Gastroesophageal sphincter (tissue), 3 donors: ENCODE data around the gene RGS16.

Experiments
- CTCF ChIP-seq, 4 experiments: fragments of 200-600 bp in 2 of 4; fragments of 450-650 bp in 2 of 4; sonication (generic) in 1 of 4; IDR thresholded peaks; one replicate each; pipeline ENCODE4 v1.5.1; 2017 to 2019; ENCODE audit warnings: antibody characterized with exemption in 4 of 4, mild to moderate bottlenecking in 2 of 4, moderate library complexity in 2 of 4
- EP300 ChIP-seq: sonication (generic); formaldehyde crosslinking; IDR thresholded peaks from one replicate; pipeline ENCODE4 v1.6.1; 2017; ENCODE audit warnings: antibody characterized with exemption, mild to moderate bottlenecking
- POLR2A ChIP-seq, 2 donors: fragments of 450-650 bp; IDR thresholded peaks; one replicate each; pipeline ENCODE4 v1.6.1; 2017; ENCODE audit warnings: antibody characterized with exemption in 2 of 2, mild to moderate bottlenecking in 2 of 2, moderate library complexity in 1 of 2

- no peak for TF ChIP-seq POLR2A (IDR thresholded peaks at IDR 0.05)
- no peak for TF ChIP-seq EP300
- TF ChIP-seq CTCF (IDR thresholded peaks at IDR 0.05): no peak
These were observed 33.6 kb downstream of the RGS16 start for GRCh38 chr1:182570611-182570970.
